K562 treated with DMSO at 1 percent for 24 hours (cell line): Measurements from ENCODE around the gene CFAP298. TPM values are rescaled to one million over a fixed set of nuclear protein-coding genes. Genes with fewer than 3 reads are reported as not detected.

Experiments used
- total RNA-seq: library from RNA; unstranded; fragments of 300-600 nt; gene quantifications from 2 replicates; pipeline ENCODE4 v1.2.3, GENCODE V29; 2022; ENCODE audit warnings: low read depth; ENCODE audit not compliant: insufficient read depth

The CFAP298 gene
- total RNA-seq = 92.4 and 94.2 TPM in 2 replicates

GRCh38 chr21:32612075-32612998, at the start of gene CFAP298:
Gene CFAP298, minus strand, starts transcription at chr21:32612377. Its CDS starts 134 bp downstream, at chr21:32612243.

GRCh38 chr21:32585042-32585710, 27.0 kb downstream of the CFAP298 start, which contains the start of gene TCP10L:
Gene TCP10L, minus strand, starts transcription at chr21:32585523. Its CDS starts 1,219 bp downstream, at chr21:32584304.

Other genes starting within 250 kb of the CFAP298 start
- 7.5 and 8.1 TPM in 2 replicates for gene URB1, start 219.4 kb downstream of the CFAP298 start, total RNA-seq
- gene EVA1C, start 199.7 kb downstream of the CFAP298 start, total RNA-seq = not detected in 2 replicates
- 0.59 and 1.9 TPM in 2 replicates for gene TCP10L, start 26.9 kb downstream of the CFAP298 start, total RNA-seq
- gene SYNJ1, start 115.6 kb upstream of the CFAP298 start, total RNA-seq = 6.5 and 7.0 TPM in 2 replicates
- 23.8 and 25.0 TPM in 2 replicates for gene PAXBP1, start 159.4 kb upstream of the CFAP298 start, total RNA-seq